ENCODE results near the gene CIB4.

CIB4 gene

GRCh38 chr2:26679867-26680266, 38.7 kb upstream of the CIB4 start:
- Histone ChIP-seq H3K27ac (no peak overlapping the region), H3K4me3 (no peak overlapping the region), H3K4me2 (0 out of 22 replicates have a peak overlapping the region, but pooled peaks of 1 of the 11 experiments have one; percentile 27), H3K27me3 (no peaks in the 10 kb centered on the region), H3K36me3 (0 out of 22 replicates have a peak, but pooled peaks cover 0 to 5% (median 0%) of the 10 kb centered on the region in 11 experiments), H3K9me3 (replicated peaks in 1 of 11) (peaks cover 0 to 16% (median 10%) of the 10 kb centered on the region in 11 experiments; a peak in 19 of 22 replicates), H4K20me1 (no peaks in the 10 kb centered on the region), H3K9ac (no peak overlapping the region), H3K4me1 (peaks cover 5 to 26% (median 17%) of the 10 kb centered on the region in 10 experiments; a peak in 16 of 20 replicates)
- no peak for TF ChIP-seq Cebpa-rat (IDR thresholded peaks at IDR 0.05)

- H3K4me3 ChIP-seq, result no peak overlapping the region
- H3K27ac ChIP-seq, result no peak overlapping the region
- no peak for TF ChIP-seq Cebpa-rat (IDR thresholded peaks at IDR 0.05)
- no peaks in the 10 kb centered on the region for H3K27me3 ChIP-seq
- peaks cover 5 to 25% (median 14%) of the 10 kb centered on the region in 10 experiments; a peak in 16 of 20 replicates for H3K4me1 ChIP-seq
- 0 out of 22 replicates have a peak, but pooled peaks cover 0 to 5% (median 0%) of the 10 kb centered on the region in 11 experiments for H3K36me3 ChIP-seq
- H3K4me2 ChIP-seq, result peak overlapping the region in 5 of 11 experiments; percentile 3 to 23 (median 8); a peak in 5 of 22 replicates
- peaks cover 0 to 16% (median 10%) of the 10 kb centered on the region in 11 experiments; a peak in 19 of 22 replicates for H3K9me3 ChIP-seq (replicated peaks in 1 of 11)
- no peak overlapping the region for H3K9ac ChIP-seq
- no peaks in the 10 kb centered on the region for H4K20me1 ChIP-seq
Observed at GRCh38 chr2:26678035-26678434, 36.9 kb upstream of the CIB4 start.

- no peak overlapping the region for H3K9ac ChIP-seq
- H3K4me2 ChIP-seq, result no peak overlapping the region
- H3K27ac ChIP-seq, result no peak overlapping the region
- TF ChIP-seq Cebpa-rat (IDR thresholded peaks at IDR 0.05), result no peak
- peaks cover 0 to 16% (median 10%) of the 10 kb centered on the region in 11 experiments; a peak in 19 of 22 replicates for H3K9me3 ChIP-seq (replicated peaks in 1 of 11)
- H3K27me3 ChIP-seq, result no peaks in the 10 kb centered on the region
- H3K36me3 ChIP-seq, result 0 out of 22 replicates have a peak, but pooled peaks cover 0 to 5% (median 0%) of the 10 kb centered on the region in 11 experiments
- no peaks in the 10 kb centered on the region for H4K20me1 ChIP-seq
- H3K4me3 ChIP-seq, result no peak overlapping the region
- peaks cover 0 to 12% (median 5%) of the 10 kb centered on the region in 10 experiments; a peak in 5 of 20 replicates for H3K4me1 ChIP-seq
Observed at GRCh38 chr2:26675651-26676255, 34.6 kb upstream of the CIB4 start.

GRCh38 chr2:26674771-26675170, 33.6 kb upstream of the CIB4 start:
- H3K36me3 ChIP-seq, result 0 out of 22 replicates have a peak, but pooled peaks cover 0 to 5% (median 0%) of the 10 kb centered on the region in 11 experiments
- H3K27ac ChIP-seq, result no peak overlapping the region
- H3K27me3 ChIP-seq, result no peaks in the 10 kb centered on the region
- no peaks in the 10 kb centered on the region for H4K20me1 ChIP-seq
- peaks cover 4 to 18% (median 9%) of the 10 kb centered on the region in 10 experiments; a peak in 13 of 20 replicates for H3K4me1 ChIP-seq
- no peak overlapping the region for H3K4me3 ChIP-seq
- H3K9me3 ChIP-seq (replicated peaks in 1 of 11), result peaks cover 0 to 16% (median 10%) of the 10 kb centered on the region in 11 experiments; a peak in 19 of 22 replicates
- no peak overlapping the region for H3K9ac ChIP-seq
- no peak for TF ChIP-seq Cebpa-rat (IDR thresholded peaks at IDR 0.05)
- no peak overlapping the region for H3K4me2 ChIP-seq

- TF ChIP-seq Cebpa-rat (IDR thresholded peaks at IDR 0.05), result no peak
- Histone ChIP-seq H3K9me3 (replicated peaks in 1 of 11) (peaks cover 0 to 16% (median 10%) of the 10 kb centered on the region in 11 experiments; a peak in 19 of 22 replicates), H3K4me1 (peaks cover 0 to 18% (median 11%) of the 10 kb centered on the region in 10 experiments; a peak in 12 of 20 replicates), H4K20me1 (no peaks in the 10 kb centered on the region), H3K9ac (no peak overlapping the region), H3K27me3 (no peaks in the 10 kb centered on the region), H3K4me2 (no peak overlapping the region), H3K4me3 (no peak overlapping the region), H3K36me3 (0 out of 22 replicates have a peak, but pooled peaks cover 0 to 5% (median 0%) of the 10 kb centered on the region in 11 experiments), H3K27ac (no peak overlapping the region)
Observed at GRCh38 chr2:26674002-26674751, 33.0 kb upstream of the CIB4 start.

- no peak for TF ChIP-seq Cebpa-rat (IDR thresholded peaks at IDR 0.05)
- Histone ChIP-seq H3K27me3 (no peaks in the 10 kb centered on the region), H3K9me3 (replicated peaks in 1 of 11) (peaks cover 0 to 15% (median 9%) of the 10 kb centered on the region in 11 experiments; a peak in 19 of 22 replicates), H4K20me1 (no peaks in the 10 kb centered on the region), H3K4me2 (no peak overlapping the region), H3K27ac (no peak overlapping the region), H3K4me3 (no peak overlapping the region), H3K36me3 (0 out of 22 replicates have a peak, but pooled peaks cover 0 to 5% (median 0%) of the 10 kb centered on the region in 11 experiments), H3K4me1 (peaks cover 0 to 23% (median 11%) of the 10 kb centered on the region in 10 experiments; a peak in 11 of 20 replicates), H3K9ac (no peak overlapping the region)
Observed at GRCh38 chr2:26672818-26673393, 31.7 kb upstream of the CIB4 start.

- no peak overlapping the region for H3K4me2 ChIP-seq
- H3K27me3 ChIP-seq, result no peaks in the 10 kb centered on the region
- H3K9ac ChIP-seq, result no peak overlapping the region
- no peak overlapping the region for H3K27ac ChIP-seq
- no peak for TF ChIP-seq Cebpa-rat (IDR thresholded peaks at IDR 0.05)
- no peak overlapping the region for H3K4me3 ChIP-seq
- peaks cover 0 to 8% (median 3%) of the 10 kb centered on the region in 11 experiments; a peak in 18 of 22 replicates for H3K9me3 ChIP-seq (replicated peaks in 1 of 11)
- peaks cover 0 to 23% (median 10%) of the 10 kb centered on the region in 10 experiments; a peak in 10 of 20 replicates for H3K4me1 ChIP-seq
- H3K36me3 ChIP-seq, result 0 out of 22 replicates have a peak, but pooled peaks cover 0 to under 1% (median 0%) of the 10 kb centered on the region in 11 experiments
- H4K20me1 ChIP-seq, result no peaks in the 10 kb centered on the region
Observed at GRCh38 chr2:26672112-26672817, 31.1 kb upstream of the CIB4 start.

- Histone ChIP-seq H3K27me3 (no peaks in the 10 kb centered on the region), H3K9me3 (replicated peaks in 1 of 11) (peaks cover 0 to 2% (median 0%) of the 10 kb centered on the region in 11 experiments; a peak in 2 of 22 replicates), H3K27ac (no peak overlapping the region), H3K4me1 (peaks cover 0 to 23% (median 10%) of the 10 kb centered on the region in 10 experiments; a peak in 10 of 20 replicates), H3K9ac (no peak overlapping the region), H3K36me3 (no peaks in the 10 kb centered on the region), H4K20me1 (no peaks in the 10 kb centered on the region), H3K4me2 (no peak overlapping the region), H3K4me3 (no peak overlapping the region)
- TF ChIP-seq Cebpa-rat (IDR thresholded peaks at IDR 0.05), result no peak
Observed at GRCh38 chr2:26671691-26672090, 30.5 kb upstream of the CIB4 start.

Data from BLaER1 treated with 17β-estradiol and CSF1 and Interleukin-3, amounts not matched to agents 10 nM and 100 nM (cell line).